ENCODE results near the gene PSMC4. TPM values are rescaled to one million over a fixed set of nuclear protein-coding genes. Genes with fewer than 3 reads are reported as not detected.

Gene PSMC4
- total RNA-seq: 45.2 TPM
- 81.4 TPM for polyA plus RNA-seq

- Histone ChIP-seq H3K4me3 (ENCODE audit: low read depth, low read length) (peak within 1 kb of the TSS; percentile 80), H3K4me1 (ENCODE audit: insufficient read depth) (no peaks in the 10 kb centered on the region), H3K36me3 (ENCODE audit: insufficient read depth) (no peaks in the 10 kb centered on the region), H3K27ac (ENCODE audit: low read depth) (peak within 1 kb of the TSS; percentile 91)
- under 1% methylated on average over 47 of the region's 47 CpGs for WGBS
- peak; percentile 95 for DNase-seq (ENCODE audit: extremely low spot score)
Measured at GRCh38 chr19:39970675-39971379, at the start of gene PSMC4. Gene PSMC4 (plus strand): TSS chr19:39971165. CDS start chr19:39971203, 38 bp downstream.

DNA sequence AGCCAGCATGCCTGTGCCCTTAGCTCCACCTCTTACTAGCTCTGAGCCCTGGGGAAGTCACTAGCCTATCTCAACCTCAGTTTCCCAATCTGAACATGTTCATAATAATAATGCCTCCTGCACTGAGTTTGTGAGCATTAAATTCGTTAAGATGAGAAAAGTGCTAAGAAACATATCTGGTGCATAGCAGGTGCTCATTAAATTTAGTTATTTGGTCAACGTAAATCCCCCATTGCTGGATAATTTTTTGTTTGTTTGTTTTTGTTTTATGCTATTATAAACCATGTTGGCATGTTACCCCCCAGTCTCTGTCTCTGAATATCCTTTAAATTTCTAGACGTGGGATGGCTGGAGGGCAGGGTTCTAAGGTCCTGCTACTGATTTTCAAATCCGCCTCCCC lies 47.1 kb upstream of the PSMC4 start:
- no peak overlapping the region for H3K27ac ChIP-seq (ENCODE audit: low read depth)
- DNase-seq (ENCODE audit: extremely low spot score): no peak
- WGBS: 78% methylated on average over 4 of the region's 4 CpGs
- H3K4me3 ChIP-seq (ENCODE audit: low read depth, low read length): no peak overlapping the region
- H3K36me3 ChIP-seq (ENCODE audit: insufficient read depth): no peaks in the 10 kb centered on the region
- no peaks in the 10 kb centered on the region for H3K4me1 ChIP-seq (ENCODE audit: insufficient read depth)

- DNase-seq (ENCODE audit: extremely low spot score): no peak
- H3K36me3 ChIP-seq (ENCODE audit: insufficient read depth): no peaks in the 10 kb centered on the region
- WGBS: 95% methylated on average over 37 of the region's 37 CpGs
Measured at GRCh38 chr19:39924389-39924788, 46.6 kb upstream of the PSMC4 start.

GRCh38 chr19:39924952-39925351 lies 46.0 kb upstream of the PSMC4 start:
- no peak overlapping the region for H3K27ac ChIP-seq (ENCODE audit: low read depth)
- DNase-seq (ENCODE audit: extremely low spot score): no peak
- 75% methylated on average over 5 of the region's 5 CpGs for WGBS
- H3K36me3 ChIP-seq (ENCODE audit: insufficient read depth): no peaks in the 10 kb centered on the region
- H3K4me1 ChIP-seq (ENCODE audit: insufficient read depth): no peaks in the 10 kb centered on the region
- H3K4me3 ChIP-seq (ENCODE audit: low read depth, low read length): no peak overlapping the region

More at GRCh38 chr19:39924389-39924788, 46.6 kb upstream of the PSMC4 start:
- no peak overlapping the region for H3K4me3 ChIP-seq (ENCODE audit: low read depth, low read length)
- H3K4me1 ChIP-seq (ENCODE audit: insufficient read depth): no peaks in the 10 kb centered on the region
- no peak overlapping the region for H3K27ac ChIP-seq (ENCODE audit: low read depth)

DNA sequence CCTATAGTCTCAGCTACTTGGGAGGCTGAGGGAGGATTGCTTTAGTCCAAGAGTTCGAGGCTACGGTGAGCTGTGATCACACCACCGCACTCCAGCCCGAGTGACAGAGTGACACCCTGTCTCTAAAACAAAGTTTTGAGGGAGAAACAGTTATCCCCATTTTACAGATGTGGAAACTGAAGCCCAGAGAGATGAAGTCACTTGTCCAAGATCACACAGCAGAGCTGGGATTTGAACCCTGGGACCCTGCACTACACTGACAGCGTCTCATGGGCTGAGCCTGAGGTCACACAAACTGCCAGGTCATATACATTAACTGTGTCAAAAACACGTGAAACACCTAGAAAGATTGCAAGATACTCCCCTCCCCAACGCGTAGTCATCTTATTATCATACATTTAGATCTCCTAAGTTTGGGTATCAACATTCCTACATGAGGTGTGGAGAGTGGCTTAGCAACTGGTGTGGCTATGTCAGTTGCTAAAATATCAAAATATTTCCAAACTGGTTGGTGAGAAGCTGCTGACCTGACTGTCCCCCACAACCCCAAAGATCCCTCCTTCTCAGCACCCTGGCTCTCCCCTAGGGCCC lies 44.7 kb upstream of the PSMC4 start:
- no peak overlapping the region for H3K4me3 ChIP-seq (ENCODE audit: low read depth, low read length)
- no peaks in the 10 kb centered on the region for H3K4me1 ChIP-seq (ENCODE audit: insufficient read depth)
- H3K27ac ChIP-seq (ENCODE audit: low read depth): no peak overlapping the region
- no peaks in the 10 kb centered on the region for H3K36me3 ChIP-seq (ENCODE audit: insufficient read depth)
- 89% methylated on average over 8 of the region's 8 CpGs for WGBS
- DNase-seq (ENCODE audit: extremely low spot score): no peak

DNA sequence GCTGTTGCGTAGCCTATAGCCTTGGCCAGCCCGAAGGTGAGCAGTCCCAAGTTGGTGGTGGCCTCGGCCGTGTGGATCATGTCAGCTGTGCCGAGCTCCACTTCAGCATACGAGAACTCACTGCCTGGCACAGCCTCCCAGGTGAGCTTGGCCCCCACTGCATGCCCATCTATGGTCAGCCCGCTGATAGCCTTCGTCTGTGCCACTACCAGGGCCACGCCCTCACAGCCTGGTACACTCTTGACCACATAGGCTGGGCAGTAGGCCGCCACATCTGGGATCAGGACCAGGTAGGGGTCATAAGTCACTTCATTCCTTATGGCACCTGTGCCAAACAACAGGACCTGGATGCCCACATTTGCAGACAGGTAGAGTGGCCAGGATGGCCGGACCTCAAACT lies 43.9 kb upstream of the PSMC4 start:
- Histone ChIP-seq H3K4me3 (ENCODE audit: low read depth, low read length) (no peak overlapping the region), H3K27ac (ENCODE audit: low read depth) (no peak overlapping the region), H3K4me1 (ENCODE audit: insufficient read depth) (no peaks in the 10 kb centered on the region), H3K36me3 (ENCODE audit: insufficient read depth) (no peaks in the 10 kb centered on the region)
- 90% methylated on average over 11 of the region's 11 CpGs for WGBS
- no peak for DNase-seq (ENCODE audit: extremely low spot score)

DNA sequence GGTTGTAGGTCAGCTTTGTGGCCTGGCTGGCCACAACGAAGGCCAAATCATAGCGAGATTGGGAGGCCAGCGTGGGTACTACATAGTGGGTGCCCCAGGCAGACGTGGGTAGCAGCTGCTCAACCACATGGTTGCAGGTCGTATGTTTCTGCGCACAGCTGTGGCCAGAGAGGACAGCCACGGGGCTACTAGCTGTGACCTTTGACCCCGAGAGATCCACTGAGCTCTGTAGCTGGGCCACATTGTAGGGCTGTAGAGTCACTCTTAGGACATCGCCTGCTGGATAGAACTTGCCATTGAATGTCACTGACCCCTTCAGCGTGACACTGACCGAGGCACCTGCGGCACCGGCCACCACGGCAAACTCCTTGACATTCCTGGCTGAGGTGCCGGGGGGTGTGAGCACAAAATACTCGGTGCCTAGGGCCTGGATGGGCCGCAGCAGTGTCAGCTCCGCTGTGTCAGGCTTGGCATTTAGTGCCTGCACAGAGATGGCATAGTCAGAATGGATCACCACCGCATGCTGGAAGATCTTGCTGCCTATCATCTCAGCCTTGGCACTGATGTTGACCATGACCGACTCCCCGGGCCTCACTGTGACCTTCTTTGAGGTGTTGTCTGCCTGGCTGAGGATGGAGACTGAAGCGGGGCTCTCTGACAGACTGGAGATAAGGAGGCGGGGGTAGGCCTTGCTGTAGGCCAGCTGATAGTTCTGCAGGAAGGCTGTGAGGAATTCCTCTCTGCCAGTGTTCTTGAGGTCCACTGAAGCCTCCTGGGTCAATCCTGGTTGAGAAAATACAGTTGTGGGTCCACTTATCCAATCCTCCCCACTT lies 43.2 kb upstream of the PSMC4 start:
- 87% methylated on average over 23 of the region's 23 CpGs for WGBS
- no peaks in the 10 kb centered on the region for H3K36me3 ChIP-seq (ENCODE audit: insufficient read depth)
- H3K4me3 ChIP-seq (ENCODE audit: low read depth, low read length): no peak overlapping the region
- H3K27ac ChIP-seq (ENCODE audit: low read depth): no peak overlapping the region
- no peaks in the 10 kb centered on the region for H3K4me1 ChIP-seq (ENCODE audit: insufficient read depth)
- DNase-seq (ENCODE audit: extremely low spot score): no peak

- Histone ChIP-seq H3K36me3 (ENCODE audit: insufficient read depth) (no peaks in the 10 kb centered on the region), H3K4me3 (ENCODE audit: low read depth, low read length) (no peak overlapping the region), H3K4me1 (ENCODE audit: insufficient read depth) (no peaks in the 10 kb centered on the region), H3K27ac (ENCODE audit: low read depth) (no peak overlapping the region)
- no peak for DNase-seq (ENCODE audit: extremely low spot score)
- 83% methylated on average over 3 of the region's 3 CpGs for WGBS
Measured at GRCh38 chr19:39928357-39928725, 42.6 kb upstream of the PSMC4 start.

GRCh38 chr19:39929750-39930149 lies 41.2 kb upstream of the PSMC4 start:
- no peak overlapping the region for H3K27ac ChIP-seq (ENCODE audit: low read depth)
- WGBS: 84% methylated on average over 3 of the region's 3 CpGs
- H3K36me3 ChIP-seq (ENCODE audit: insufficient read depth): no peaks in the 10 kb centered on the region
- no peak overlapping the region for H3K4me3 ChIP-seq (ENCODE audit: low read depth, low read length)
- no peaks in the 10 kb centered on the region for H3K4me1 ChIP-seq (ENCODE audit: insufficient read depth)
- no peak for DNase-seq (ENCODE audit: extremely low spot score)

- H3K36me3 ChIP-seq (ENCODE audit: insufficient read depth): no peaks in the 10 kb centered on the region
- DNase-seq (ENCODE audit: extremely low spot score): no peak
- no peaks in the 10 kb centered on the region for H3K4me1 ChIP-seq (ENCODE audit: insufficient read depth)
- no peak within 1 kb of the TSS for H3K4me3 ChIP-seq (ENCODE audit: low read depth, low read length)
- 77% methylated on average over 5 of the region's 5 CpGs for WGBS
- no peak within 1 kb of the TSS for H3K27ac ChIP-seq (ENCODE audit: low read depth)
Measured at GRCh38 chr19:39934584-39935363, 36.2 kb upstream of the PSMC4 start, which contains the start of gene FCGBP. Gene FCGBP (minus strand): TSS chr19:39934634.

- no peak overlapping the region for H3K27ac ChIP-seq (ENCODE audit: low read depth)
- H3K4me1 ChIP-seq (ENCODE audit: insufficient read depth): no peaks in the 10 kb centered on the region
- 83% methylated on average over 5 of the region's 5 CpGs for WGBS
- DNase-seq (ENCODE audit: extremely low spot score): no peak
- H3K36me3 ChIP-seq (ENCODE audit: insufficient read depth): no peaks in the 10 kb centered on the region
- H3K4me3 ChIP-seq (ENCODE audit: low read depth, low read length): no peak overlapping the region
Measured at GRCh38 chr19:39935364-39935661, 35.7 kb upstream of the PSMC4 start.

GRCh38 chr19:39936020-39936419 lies 34.9 kb upstream of the PSMC4 start:
- H3K4me3 ChIP-seq (ENCODE audit: low read depth, low read length): no peak overlapping the region
- DNase-seq (ENCODE audit: extremely low spot score): no peak
- 31% methylated on average over 3 of the region's 3 CpGs for WGBS
- no peak overlapping the region for H3K27ac ChIP-seq (ENCODE audit: low read depth)
- H3K4me1 ChIP-seq (ENCODE audit: insufficient read depth): no peaks in the 10 kb centered on the region
- H3K36me3 ChIP-seq (ENCODE audit: insufficient read depth): no peaks in the 10 kb centered on the region

DNA sequence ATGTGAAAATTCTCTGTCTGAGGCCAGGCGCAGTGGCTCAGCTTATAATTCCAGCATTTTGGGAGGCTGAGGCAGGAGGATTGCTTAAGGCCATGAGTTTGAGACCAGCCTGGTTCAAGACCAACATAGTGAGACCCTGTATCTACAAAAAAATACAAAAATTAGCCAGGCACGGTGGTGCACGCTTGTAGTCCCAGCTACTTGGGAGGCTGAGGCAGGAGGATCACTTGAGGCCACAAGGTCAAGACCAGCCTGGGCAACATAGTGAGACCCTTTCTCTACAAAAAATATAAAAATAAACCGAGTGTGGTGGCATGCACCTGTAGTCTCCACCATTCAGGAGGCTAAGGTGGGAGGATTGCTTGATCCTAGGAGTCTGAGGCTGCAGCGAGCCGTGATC lies 34.3 kb upstream of the PSMC4 start:
- WGBS: 88% methylated on average over 6 of the region's 6 CpGs
- no peak for DNase-seq (ENCODE audit: extremely low spot score)
- Histone ChIP-seq H3K27ac (ENCODE audit: low read depth) (no peak overlapping the region), H3K4me1 (ENCODE audit: insufficient read depth) (no peaks in the 10 kb centered on the region), H3K36me3 (ENCODE audit: insufficient read depth) (no peaks in the 10 kb centered on the region), H3K4me3 (ENCODE audit: low read depth, low read length) (no peak overlapping the region)
